Ishikawa (cell line): ENCODE results near the gene CAPRIN1.
A peak's percentile ranks its signal among the peaks of the same experiment; 100 is the strongest.

Experiments
- CEBPB ChIP-seq: IDR thresholded peaks from 2 replicates; pipeline ENCODE4 v1.6.1; 2012
- CREB1 ChIP-seq: IDR thresholded peaks from 2 replicates; pipeline ENCODE4 v1.6.1; 2012; ENCODE audit warnings: low read depth
- EGR1 ChIP-seq: IDR thresholded peaks from 2 replicates; pipeline ENCODE4 v1.6.1; 2012
- EP300 ChIP-seq: IDR thresholded peaks from 2 replicates; pipeline ENCODE4 v1.6.1; 2012; ENCODE audit warnings: borderline replicate concordance
- FOXM1 ChIP-seq: IDR thresholded peaks from 2 replicates; pipeline ENCODE4 v1.6.1; 2012; ENCODE audit warnings: low read depth, borderline replicate concordance
- MAX ChIP-seq: IDR thresholded peaks from 2 replicates; pipeline ENCODE4 v1.6.1; 2012
- NFIC ChIP-seq: IDR thresholded peaks from 2 replicates; pipeline ENCODE4 v1.6.1; 2012
- RAD21 ChIP-seq: IDR thresholded peaks from 2 replicates; pipeline ENCODE4 v1.6.1; 2012; ENCODE audit warnings: low read depth
- REST ChIP-seq: IDR thresholded peaks from 2 replicates; pipeline ENCODE4 v1.6.1; 2012; ENCODE audit warnings: low read depth, mild to moderate bottlenecking
- TAF1 ChIP-seq: IDR thresholded peaks from 2 replicates; pipeline ENCODE4 v1.6.1; 2012; ENCODE audit warnings: low read depth, mild to moderate bottlenecking
- TEAD4 ChIP-seq: IDR thresholded peaks from 2 replicates; pipeline ENCODE4 v1.6.1; 2012
- USF1 ChIP-seq: IDR thresholded peaks from 2 replicates; pipeline ENCODE4 v1.6.1; 2012
- ZBTB7A ChIP-seq: IDR thresholded peaks from 2 replicates; pipeline ENCODE4 v1.6.1; 2012; ENCODE audit warnings: low read depth

Gene CAPRIN1

GRCh38 chr11:34036456-34036855, 15.1 kb upstream of the CAPRIN1 start:
- TF ChIP-seq EP300 (no peak), TEAD4 (no peak), USF1 (no peak), REST (no peak), CREB1 (no peak), TAF1 (no peak)

- TF ChIP-seq NFIC (no peak), ZBTB7A (no peak)
Measured at GRCh38 chr11:34037016-34037415, 14.5 kb upstream of the CAPRIN1 start.

- TF ChIP-seq EP300 (no peak), MAX (no peak), TEAD4 (no peak)
Measured at GRCh38 chr11:34040571-34040970, 11.0 kb upstream of the CAPRIN1 start.

- TF ChIP-seq EGR1 (no peak), CREB1 (no peak), RAD21 (no peak)
Measured at GRCh38 chr11:34044664-34045485, 6.7 kb upstream of the CAPRIN1 start.

- TF ChIP-seq FOXM1 (no peak), USF1 (peak; percentile 50; the same call in 1 of the 2 replicates)
Measured at GRCh38 chr11:34049028-34049427, 2.5 kb upstream of the CAPRIN1 start.

GRCh38 chr11:34050581-34051348, 766 bp upstream of the CAPRIN1 start:
- TF ChIP-seq CEBPB (no peak), EP300 (no peak), ZBTB7A (no peak), FOXM1 (no peak), REST (no peak), TEAD4 (no peak), EGR1 (no peak), TAF1 (no peak), MAX (no peak)

- TF ChIP-seq USF1 (peak; percentile 19; the same call in 1 of the 2 replicates), MAX (peak; percentile 50), REST (0 out of 2 replicates have a peak, but pooled peaks have one; percentile 14), RAD21 (no peak), TEAD4 (peak; percentile 7; the same call in 1 of the 2 replicates), ZBTB7A (peak; percentile 15; the same call in 1 of the 2 replicates), TAF1 (peak; percentile 36; the same call in 1 of the 2 replicates), CREB1 (no peak)
Measured at GRCh38 chr11:34052036-34052607, 591 bp downstream of the CAPRIN1 start.
